NCI-H2107 treated with DMSO at 0.1 percent for 48 hours (cell line): ENCODE results near the gene HIP1.
"Not testable (repeated sequence)": the region's sequence is repeated elsewhere in the genome, so short reads cannot be mapped to it uniquely, and the experiment has no call there.

Source experiments
- DNase-seq: peaks from one replicate; lab custom pipeline; 2025; ENCODE audit not compliant: unreplicated experiment; lab: John Stamatoyannopoulos, UW

The HIP1 gene

GRCh38 chr7:75738604-75738974 lies at the start of gene HIP1:
Gene HIP1 (minus strand): TSS chr7:75738941. CDS start chr7:75738920, 21 bp downstream.
- no peak for DNase-seq

DNA sequence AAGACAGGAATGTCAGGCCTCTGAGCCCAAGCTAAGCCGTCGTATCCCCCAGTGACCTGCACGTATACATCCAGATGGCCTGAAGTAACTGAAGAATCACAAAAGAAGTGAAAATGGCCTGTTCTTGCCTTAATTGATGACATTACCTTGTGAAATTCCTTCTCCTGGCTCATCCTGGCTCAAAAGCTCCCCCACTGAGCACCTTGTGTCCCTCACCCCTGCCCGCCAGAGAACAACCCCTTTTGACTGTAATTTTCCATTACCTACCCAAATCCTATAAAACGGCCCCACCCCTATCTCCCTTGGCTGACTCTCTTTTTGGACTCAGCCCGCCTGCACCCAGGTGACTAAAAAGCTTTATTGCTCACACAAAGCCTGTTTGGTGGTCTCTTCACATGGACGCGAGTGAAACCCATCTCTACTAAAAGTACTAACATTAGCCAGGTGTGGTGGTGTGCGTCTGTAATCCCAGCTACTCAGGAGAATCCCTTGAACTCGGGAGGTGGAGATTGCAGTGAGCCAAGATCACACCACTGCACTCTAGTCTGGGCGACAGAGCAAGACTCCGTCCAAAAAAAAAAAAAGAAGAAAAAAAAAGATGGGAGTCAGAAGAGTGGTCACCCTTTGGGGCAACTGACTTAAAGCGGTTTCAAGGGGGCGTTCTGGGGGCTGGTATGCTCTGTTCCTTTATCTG lies 49.6 kb upstream of the HIP1 start:
- not testable (repeated sequence) for DNase-seq

- DNase-seq: not testable (repeated sequence)
These were observed 44.3 kb upstream of the HIP1 start for GRCh38 chr7:75783058-75783457.

DNA sequence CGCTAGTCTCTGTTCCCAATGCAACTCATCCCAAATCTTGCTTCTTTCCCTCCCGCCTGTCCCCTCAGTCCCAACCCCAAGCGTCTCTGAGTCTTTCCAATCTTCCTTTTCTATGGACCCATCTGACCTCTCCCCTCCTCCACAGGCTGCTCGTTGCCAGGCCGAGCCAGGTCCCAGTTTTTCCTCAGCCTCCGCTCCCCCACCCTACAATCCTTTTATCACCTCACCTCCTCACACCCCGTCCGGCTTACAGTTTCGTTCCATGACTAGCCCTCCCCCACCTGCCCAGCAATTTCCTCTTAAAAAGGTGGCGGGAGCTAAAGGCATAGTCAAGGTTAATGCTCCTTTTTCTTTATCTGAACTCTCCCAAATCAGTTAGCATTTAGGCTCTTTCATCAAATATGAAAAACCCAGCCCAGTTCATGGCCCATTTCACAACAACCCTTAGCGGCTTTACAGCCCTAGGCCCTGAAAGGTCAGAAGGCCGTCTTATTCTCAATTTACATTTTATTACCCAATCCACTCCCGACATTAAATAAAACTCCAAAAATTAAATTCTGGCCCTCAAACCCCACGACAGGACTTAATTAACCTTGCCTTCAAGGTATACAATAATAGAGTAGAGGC lies 42.0 kb upstream of the HIP1 start:
- not testable (repeated sequence) for DNase-seq

GRCh38 chr7:75779516-75779915 lies 40.8 kb upstream of the HIP1 start:
- DNase-seq: not testable (repeated sequence)

DNA sequence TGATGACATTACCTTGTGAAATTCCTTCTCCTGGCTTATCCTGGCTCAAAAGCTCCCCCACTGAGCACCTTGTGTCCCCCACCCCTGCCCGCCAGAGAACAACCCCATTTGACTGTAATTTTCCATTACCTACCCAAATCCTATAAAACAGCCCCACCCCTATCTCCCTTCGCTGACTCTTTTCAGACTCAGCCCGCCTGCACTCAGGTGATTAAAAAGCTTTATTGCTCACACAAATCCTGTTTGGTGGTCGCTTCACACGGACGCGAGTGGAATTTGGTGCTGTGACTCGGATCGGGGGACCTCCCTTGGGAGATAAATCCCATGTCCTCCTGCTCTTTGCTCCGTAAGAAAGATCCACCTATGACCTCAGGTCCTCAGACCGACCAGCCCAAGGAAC lies 40.3 kb upstream of the HIP1 start:
- DNase-seq: not testable (repeated sequence)

DNA sequence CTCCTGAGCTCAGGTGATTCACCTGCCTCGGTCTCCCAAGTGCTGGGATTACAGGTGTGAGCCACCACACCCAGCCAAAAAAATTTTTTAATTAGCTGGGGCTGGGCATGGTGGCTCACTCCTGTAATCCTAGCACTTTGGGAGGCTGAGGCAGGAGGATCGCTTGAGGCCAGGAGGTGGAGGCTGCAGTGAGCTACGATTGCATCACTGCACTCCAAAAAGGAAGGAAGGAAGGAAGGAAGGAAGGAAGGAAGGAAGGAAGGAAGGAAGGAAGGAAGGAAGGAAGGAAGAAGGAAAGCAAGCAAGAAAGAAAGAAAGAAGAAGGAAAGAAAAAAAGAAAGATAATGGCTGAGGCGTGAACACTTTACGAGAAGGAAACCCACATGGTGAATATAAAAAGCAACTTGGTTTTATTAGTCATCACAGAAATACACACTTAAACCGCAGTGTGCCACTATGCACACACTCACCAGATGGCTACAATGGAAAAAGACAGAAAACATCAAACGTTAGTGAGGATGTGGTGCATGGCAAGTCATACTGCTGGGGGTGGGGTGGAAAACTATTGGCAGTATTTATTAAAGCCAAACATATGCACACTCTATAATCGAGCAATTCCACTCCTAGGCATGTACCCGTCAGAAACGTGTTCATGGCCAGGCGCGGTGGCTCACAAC lies 37.7 kb upstream of the HIP1 start:
- peak; percentile 35 for DNase-seq

- DNase-seq: not testable (repeated sequence)
These were observed 35.2 kb upstream of the HIP1 start for GRCh38 chr7:75773958-75774357.

GRCh38 chr7:75772081-75773077 lies 33.6 kb upstream of the HIP1 start, which contains the start of gene CCL26:
Gene CCL26 (minus strand): TSS chr7:75772211. CDS start chr7:75772176, 35 bp downstream.
- no peak for DNase-seq

GRCh38 chr7:75771224-75771623 lies 32.5 kb upstream of the HIP1 start:
- DNase-seq: no peak

DNA sequence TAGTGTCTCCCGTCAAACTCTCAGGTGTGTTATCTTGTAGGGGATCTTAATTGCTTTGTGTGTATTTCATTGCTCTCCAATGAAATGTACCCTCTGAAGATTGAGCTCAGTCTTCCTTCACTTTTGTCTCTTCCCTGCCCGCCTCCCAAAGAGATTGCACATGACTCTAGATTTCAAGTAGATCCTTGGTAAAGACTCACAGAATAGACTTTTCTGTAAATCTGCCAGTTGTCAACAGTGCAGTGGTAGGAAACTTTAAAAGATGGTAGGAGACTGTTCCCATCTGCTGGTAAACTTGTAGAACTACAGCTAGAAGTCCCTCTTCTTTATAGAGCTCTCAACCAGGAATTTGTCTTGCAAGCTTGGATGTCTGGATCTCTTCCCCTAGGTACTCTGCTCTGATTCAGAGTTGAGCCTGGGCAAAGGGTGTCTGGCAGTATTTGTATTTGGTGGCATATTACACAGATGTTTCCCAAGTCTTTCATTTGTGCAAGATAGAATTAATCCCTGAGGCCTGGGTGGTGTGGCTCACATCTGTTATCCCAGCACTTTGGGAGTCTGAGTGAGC lies 23.7 kb upstream of the HIP1 start:
- DNase-seq: peak; percentile 79

DNA sequence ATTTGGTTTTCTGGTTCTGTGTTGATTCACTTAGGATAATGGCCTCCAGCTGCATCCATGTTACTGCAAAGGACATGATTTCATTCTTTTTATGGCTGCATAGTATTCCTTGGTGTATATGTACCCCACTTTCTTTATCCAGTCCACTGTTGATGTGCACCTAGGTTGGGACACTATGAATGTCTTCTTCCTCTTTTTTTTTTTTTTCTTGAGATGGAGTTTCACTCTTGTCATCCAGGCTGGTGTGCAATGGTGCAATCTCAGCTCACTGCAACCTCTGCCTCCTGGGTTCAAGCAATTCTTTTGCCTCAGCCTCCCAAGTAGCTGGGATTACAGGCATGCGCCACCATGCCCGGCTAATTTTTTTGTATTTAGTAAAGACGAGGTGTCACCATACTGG lies 23.1 kb upstream of the HIP1 start:
- DNase-seq: not testable (repeated sequence)

DNA sequence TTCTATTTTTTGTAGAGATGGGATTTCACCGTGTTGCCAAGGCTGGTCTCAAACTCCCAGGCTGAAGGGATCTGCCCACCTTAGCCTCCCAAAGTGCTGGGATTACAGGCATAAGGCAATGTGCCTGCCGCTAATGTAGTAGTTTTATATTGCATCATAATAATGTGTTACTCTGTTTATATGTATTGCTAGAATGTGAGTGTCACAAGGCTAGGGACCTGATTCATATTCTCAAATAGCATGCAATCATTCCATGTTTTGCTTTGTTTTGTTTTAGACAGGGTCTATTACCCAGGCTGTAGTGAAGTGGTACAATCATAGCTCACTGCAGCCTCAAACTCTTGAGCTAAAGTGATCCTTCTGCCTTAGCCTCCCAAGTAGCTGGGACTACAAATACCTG lies 19.8 kb upstream of the HIP1 start:
- no peak for DNase-seq

DNA sequence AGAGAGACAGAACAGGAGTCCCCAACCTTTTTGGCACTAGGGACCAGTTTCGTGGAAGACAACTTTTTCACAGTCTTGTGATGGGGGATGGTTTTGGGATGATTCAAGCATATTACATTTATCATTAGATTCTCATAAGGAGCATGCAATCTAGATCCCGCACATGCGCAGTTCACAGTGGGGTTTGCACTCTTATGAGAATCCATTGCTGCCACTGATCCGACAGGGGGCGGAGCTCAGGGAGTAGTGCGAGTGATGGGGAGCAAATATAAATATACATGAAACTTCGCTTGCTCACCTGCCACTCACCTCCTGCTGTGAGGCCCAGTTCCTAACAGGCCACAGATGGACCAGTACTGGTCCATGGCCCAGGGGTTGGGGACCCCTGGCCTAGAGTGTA lies 19.1 kb upstream of the HIP1 start:
- no peak for DNase-seq

- peak; percentile 22 for DNase-seq
These were observed 18.4 kb upstream of the HIP1 start for GRCh38 chr7:75756991-75757676.

- no peak for DNase-seq
These were observed 17.7 kb upstream of the HIP1 start for GRCh38 chr7:75756206-75756990.

DNA sequence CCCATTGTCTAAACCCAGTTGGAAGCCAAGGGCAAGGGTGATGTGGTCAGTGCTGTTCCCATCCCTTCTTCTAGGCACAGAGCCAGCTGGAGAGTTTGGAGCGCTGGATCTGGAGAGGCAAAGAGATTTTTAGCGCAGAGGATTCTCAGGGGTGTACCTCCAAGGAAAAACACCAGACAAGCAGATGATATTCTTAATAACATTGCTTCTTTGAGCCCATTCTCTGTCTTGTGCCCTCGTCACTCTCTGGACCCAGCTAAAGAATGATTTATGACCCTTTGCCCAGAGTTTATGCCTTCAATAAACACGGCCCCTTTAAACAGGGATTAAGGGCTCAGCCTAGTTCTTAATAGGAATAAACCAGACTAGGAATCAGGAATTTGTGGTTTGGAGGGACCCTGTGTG lies 4.7 kb upstream of the HIP1 start:
- no peak for DNase-seq

- no peak for DNase-seq
These were observed 2.2 kb upstream of the HIP1 start for GRCh38 chr7:75740846-75741497.
